CD4-positive, alpha-beta T cell treated with Interleukin-10 for 1 hour (primary cell): Measurements from ENCODE around the gene LHPP.

Experiments used
- DNase-seq: peaks from one replicate; pipeline ENCODE4 v3.0.0-alpha.2; 2020

The LHPP gene

DNA sequence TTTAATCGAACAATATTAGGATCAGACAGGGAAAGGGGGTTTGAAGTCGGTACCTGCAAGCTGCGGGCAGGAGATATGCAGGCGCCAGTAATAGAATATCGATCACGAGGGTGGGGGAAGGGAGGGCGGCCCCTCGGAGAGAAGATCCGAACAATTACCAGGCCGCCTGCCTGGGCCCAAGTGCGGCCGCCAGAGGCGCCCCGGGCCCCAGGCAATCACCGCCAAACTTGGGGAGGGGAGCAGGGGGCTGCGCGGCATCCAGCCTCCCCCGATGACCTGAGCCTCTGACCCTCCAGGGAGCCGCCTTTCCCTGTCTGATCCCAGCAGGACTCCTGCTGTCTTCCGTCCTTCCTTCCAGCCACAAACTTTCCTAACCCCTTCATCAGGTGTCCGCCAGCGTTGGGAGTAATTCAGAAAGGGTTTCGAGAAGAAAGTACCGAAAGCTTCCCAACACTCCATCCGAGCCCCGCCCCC is 12.9 kb upstream of the LHPP start:
- no peak for DNase-seq

DNA sequence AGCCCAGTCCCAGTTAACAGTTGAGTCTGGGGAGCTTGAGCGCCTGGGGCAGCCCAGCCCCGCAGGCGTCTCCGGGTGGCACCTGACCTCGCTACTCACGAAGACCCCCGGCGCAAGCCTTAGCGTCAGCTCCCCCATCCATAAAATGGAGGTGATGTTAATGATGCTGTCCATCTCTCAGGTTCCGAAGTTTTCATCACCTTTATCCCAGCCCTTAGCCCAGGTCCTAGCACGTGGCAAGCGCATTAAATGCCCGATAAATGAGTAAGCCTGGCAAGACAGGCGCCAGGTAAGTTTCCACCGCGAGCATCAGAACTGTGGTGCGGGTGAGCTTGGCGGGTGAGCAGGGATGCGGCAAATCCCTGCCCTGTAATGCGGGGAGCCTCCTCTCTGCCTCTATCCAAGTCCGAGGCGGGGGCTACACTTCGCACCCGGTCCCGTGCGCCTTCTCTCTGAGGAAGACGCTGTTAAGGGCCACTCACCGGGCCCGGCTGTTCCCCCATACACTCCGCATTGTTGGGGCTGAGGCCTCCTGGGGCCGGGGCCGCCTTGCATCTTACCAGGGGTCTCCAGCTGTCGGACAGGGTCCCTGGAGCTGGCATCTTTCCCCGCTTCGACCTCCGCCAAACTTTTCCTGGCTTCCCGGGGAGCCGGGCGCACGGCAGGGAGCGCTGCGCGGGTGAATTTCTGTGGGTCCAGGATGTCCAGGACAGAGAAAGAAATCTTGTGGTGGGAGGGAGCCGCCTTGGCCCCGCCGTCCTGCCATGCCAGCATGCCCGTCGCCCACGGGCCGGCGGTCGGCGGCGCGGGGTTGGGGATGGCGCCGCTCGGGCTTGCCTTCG is 12.2 kb upstream of the LHPP start:
- DNase-seq = no peak

DNA sequence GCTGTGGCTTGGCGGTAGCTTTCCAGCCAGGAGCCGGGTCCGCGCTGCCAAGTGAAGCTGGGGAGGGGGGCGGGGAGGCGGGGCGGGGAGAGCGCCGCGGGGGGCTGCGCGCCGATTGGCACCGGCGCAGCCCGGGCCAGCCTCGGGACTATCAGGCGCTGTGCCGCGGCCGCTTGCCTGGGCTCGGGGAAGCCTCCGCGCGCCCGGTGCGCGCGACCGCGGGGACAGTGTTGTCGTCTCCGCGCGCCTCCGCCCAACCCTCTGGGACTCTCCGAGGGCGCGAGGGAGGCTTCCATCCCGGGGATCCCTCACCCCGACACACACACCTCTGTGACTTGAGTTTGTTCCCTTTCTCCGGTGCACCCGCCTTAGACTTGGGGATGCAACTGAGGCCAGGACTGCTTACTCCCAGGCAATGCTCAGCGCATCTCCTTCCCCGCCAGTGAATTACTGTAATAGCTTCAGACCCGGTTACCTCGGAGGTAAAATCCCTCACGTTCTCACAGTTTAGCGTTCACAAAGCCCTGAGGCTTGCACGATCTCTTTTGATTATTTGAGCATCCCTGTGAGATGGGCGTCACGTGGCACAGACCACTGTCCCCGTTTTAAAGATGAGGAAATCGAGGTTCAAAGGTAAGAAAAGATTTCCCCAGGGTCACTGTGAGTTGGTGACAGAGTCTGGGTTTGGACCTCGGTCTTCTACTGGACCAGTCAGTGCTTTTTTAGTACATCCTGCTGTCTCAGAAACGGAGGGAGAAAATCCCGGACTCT is 11.4 kb upstream of the LHPP start, which contains the start of gene NKX1-2:
NKX1-2 (minus strand) TSS at position 24 of the 771 bp plus-strand sequence. CDS start 92 bp downstream, outside the sequence.
- no peak for DNase-seq

DNA sequence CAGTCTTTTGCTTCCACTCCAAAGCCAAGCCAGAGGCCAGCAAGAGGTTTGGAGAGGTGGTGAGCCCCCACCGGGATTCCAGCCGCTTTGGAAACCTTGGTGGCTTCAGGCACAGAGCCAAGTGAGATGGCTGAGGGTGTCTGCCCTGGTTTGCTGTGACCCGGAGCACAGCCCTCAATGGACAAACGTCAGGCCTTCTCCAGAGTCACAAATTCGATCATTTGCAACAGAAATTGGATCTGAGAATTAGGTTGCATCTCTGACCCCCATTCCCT is 10.9 kb upstream of the LHPP start:
- DNase-seq = no peak

DNA sequence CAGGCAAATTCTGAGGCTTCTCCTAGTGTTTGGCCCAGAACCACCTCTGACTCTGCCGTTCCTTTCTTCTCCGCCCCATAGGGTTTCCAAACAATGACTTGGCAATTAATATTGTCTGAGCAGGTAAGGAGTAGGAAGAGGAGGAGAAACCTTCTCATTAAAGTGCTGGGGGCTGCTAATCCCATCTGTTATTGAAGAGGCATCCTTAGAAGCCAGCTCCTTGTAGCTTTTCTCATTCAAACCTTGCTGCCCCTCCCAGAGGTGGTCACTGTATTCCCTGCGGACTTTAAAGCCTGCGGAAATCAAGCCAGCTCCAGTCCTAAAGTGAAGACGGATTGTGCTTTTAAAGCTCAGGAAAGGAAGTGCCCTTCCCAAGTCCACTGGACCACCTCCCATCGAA is 10.3 kb upstream of the LHPP start:
- no peak for DNase-seq

DNA sequence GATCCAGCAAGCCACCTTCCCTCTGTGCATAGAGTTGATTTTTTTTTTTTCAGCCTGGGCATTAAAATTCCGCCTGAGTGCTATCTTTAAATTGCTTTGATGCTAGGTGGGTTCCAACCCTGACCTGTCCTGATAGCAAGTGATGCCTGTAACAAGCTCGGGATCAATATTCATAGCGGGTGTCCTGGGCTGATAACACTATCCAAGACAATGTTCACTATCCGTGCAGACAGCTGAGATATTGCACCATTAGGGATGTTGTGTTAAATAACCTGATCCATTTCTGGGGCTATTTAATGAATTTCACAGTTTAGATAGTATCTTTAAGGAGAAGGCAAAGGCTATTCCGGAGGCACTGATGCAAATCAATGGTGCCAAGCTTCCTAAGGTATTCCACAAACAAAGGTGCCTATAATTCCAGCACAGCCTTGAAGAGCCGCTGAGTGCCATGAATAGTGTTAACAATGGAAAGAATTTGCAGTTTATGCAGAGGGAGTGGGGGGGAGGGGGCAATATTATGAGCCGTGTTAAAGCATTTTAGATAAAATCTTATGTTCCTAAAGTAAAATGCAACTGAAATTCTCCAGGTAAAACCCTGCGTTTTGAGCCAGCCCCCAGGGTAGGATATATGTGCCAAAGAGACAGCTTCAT is 7.5 kb upstream of the LHPP start:
- DNase-seq = no peak

DNA sequence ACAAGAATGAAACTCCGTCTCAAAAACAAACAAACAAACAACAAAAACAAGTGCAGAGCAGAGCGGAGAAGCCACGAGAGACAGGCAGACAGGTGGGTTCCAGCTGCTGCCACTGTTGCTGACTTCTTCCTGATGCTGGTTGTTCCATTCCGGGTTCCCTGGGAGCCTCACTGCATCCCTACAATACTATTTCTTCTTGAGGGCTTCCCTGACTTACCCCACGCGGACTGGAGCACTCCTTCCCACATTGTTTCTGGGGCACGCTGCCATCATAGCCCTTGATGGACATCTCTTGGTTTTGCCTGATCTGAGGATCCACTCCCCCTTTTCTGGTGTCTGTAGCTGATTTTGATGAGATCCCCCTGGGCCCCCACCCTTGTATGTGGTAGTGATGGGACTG is 6.2 kb upstream of the LHPP start:
- no peak for DNase-seq

DNA sequence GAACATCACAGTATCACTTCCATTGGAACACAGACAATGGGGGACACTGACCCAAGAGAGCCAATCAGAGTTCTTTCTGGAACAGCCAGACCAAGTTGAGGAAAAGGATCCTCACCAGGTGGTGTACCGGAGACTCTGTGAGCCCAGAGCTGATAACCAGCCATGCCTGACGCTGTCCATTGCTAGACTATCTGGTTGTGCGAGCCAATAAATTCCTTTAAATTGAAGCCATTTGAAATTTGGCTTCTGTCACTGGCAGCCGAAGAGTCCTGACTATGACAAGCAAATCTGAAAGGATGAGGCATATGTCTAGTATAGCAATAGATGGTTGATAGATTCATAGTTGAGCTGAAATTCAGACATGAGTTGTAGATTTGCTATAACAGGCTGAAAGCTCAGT is 3.1 kb upstream of the LHPP start:
- no peak for DNase-seq

DNA sequence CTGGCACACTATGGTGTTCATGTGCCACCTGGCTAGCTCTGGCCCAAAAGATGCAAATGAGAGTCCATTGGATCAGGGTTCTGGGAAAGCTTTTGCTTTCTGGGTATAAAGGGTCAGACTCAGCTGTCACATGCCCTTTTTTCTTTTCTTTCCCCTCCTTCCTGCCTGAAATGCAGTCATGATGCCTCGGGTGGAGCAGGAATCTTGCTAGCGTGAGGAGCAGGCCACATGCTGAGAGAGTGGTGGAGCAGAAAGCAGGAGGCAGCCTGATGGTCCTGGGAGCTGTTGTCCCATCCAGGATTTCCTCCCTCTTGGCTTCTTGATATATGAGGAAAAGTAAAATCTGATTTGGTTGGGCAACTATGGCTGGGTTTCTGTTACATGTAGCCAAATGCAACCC is 2.7 kb upstream of the LHPP start:
- no peak for DNase-seq

DNA sequence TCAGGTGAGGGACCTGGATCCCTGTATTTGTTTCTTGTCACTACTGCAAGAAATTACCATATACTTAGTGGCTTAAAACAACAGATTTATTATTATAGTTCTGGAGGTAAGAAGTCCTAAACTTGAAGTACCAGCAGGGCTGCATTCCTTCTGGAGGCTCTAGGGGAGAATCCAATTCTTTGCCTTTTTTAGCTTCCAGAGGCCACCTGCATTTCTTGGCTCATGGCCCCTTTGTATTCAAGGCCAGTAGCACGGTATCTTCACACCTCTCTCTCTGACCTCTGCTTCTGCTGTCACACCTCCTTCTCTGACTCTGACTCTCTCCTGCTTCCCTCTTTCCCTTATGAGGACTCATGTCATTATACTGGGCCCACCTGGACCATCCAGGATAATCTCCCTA is 2.2 kb upstream of the LHPP start:
- no peak for DNase-seq

DNA sequence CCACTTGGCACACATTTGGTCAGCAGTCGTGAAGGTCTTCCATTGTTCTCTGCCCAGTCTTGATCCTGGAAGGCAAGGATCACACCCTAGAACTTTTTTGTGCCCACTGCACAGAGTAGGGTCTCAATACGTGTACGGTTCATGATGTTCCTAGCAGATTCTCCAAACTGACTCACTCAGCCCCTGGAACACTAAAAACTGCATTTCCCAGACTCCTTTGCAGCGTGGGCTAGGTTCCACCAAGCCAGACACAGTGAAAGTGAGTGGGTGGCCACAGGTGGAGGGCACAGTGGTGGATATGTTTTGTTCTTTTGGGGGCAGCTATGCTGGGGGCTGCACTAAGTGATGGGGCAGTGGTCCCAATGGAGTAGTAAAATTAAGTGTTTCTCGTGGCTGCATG is 1.5 kb upstream of the LHPP start:
- no peak for DNase-seq

DNA sequence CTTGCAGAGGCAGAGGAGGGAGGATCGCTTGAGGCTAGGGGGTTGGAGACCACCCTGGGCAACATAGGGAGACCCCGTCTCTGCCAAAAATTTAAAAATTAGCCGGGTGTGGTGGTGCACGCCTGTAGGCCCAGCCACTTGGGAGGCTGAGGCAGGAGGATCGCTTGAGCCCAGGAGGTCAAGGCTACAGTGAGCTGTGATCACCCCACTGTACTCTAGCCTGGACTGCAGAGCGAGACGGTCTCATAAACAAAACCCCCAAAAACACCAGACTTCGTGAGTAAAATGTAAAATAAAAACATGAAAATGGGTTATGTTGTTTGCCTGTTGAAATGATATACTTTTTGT is 699 bp downstream of the LHPP start:
- DNase-seq = no peak

DNA sequence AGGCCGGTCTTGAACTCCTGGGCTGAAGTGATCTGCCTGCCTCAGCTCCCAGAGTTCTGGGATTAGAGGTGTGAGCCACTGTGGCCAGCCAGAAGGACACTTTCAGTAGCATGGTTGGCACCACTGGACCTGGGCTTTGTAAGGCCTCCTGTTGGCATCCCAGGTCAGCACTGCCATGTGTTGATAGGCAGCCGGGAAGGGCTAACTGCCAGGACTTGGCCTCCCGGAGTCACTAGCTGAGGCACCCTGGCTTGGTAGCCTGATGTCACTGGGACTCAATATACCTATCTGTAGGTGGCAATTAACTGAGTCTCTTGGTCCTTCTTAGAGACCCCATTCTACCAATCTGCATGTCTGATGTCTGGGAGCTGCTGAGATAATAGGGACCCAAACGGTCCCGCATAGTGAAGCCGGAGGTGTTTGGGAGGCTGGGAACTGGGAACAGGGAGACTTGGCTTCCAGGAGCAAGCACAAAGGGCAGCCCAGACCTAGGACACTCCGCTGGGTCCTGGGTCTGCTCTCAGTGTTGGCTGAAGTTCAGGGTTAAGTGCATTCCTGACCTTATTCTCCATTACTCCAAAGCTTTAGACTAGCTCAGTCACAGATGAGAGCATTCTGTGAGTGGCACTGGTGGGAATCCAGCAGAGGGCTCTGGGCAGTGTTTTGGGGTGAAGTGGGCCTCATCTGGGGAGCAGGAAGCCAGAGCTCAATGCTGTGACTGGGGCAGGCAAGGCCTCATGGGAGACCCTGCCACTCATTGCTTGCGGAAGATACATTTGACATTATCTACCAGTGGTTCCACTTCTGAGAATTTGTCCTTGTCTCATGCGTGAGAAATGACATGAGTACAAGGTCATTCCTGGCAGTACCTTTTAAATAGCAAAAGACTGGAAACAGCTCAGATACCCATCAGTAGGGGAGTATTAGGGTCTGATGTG is 2.7 kb downstream of the LHPP start:
- DNase-seq = no peak

DNA sequence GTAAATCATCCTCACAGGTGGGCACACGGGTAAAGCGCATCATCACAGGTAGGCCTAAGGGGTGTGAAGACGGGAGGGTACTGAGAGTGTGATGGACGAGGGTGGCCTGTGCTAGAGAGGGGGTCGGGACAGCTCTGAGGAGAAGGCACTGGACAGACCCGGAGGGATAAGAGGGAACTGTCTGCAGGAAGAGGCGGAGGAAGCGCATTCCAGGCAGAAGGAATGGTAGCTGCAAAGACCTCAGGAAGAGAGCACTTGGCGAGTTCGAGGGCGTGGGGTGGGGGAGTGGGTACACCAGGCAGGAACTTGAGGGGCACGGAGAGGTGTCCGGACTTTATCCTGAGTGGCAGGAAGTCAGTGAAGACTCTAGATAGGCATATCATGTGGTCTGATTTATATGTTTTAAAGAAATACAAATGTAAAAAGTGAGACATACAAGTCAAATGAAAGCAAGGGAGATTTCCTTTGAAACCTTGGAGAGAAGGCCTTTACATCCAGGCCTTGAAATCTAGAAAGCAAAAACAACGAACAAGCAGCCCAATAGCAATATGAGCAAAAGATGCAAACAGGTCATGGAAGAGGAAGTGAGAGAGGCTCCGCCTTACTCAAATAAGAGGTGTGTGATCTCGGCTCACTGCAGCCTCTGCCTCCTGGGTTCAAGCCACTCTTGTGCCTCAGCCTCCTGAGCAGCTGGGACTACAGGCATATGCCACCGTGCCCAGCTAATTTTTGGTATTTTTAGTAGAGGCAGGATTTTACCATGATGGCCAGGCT is 3.6 kb downstream of the LHPP start:
- DNase-seq = no peak

DNA sequence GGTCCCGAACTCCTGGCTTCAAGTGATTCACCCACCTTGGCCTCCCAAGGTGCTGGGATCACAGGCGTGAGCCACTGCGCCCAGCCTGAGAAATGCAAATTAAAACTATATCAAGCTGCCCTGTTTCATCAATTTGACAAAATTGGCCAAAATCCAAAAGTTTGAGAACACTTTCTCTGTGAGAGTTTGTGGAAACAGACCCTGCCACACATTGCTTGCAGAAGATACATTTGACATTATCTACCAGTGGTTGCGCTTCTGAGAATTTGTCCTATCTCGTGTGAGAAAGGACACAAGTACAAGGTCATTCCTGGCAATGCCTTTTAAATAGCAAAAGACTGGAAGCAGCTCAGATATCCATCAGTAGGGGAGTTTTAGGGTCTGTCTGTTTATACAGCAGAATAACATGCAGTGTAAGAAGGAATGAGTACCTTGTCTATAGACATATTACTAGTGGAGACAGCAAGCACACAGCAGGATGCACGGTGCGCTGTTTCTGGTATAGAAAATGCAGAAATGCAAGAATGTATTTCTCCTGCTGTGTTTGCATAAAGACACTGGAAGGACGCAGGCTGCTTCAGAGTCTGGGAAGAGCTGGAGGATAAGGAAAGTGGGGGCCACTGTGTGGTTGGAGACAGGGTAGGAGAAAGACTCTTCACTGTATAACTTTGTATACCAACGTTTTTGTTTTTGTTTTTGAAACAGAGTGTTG is 4.3 kb downstream of the LHPP start:
- DNase-seq = no peak

DNA sequence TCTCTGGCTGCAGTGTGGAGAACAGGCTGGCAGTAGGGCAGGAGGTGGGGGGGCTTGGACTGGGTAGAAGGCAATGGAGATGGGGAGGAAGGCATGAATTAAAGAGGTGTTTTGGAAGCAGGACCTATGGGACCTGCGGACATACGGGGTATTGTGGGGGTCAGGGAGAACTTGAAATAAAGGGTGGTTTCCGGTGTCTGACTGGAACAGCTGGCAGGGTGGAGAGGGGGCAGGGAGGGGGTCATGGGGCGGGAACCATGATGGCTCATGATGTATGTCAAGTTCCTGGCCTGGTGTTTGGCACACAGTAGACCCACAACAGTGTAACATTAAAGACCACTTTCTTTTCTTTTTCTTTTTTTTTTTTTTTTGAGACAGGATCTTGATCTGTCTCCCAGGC is 5.5 kb downstream of the LHPP start:
- no peak for DNase-seq

DNA sequence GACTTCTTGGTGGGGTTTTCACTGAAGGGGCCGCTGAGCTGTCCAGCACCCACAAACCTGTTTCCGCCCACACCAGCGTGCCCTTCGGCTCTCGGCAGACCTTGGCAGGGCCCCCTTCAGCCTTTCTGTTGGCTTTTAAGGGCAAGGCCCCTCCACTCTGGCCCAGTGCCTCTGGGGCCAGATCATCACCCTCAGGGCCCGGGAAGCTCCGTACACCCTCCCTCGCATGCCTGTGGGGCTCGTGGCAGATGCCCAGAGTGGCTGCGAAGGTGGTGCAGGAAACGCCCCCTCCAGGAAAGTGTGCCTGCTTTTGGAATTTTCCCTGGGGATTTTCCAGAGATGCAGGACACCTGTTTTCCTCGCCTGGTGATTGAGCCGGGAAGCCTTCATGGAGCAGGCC is 7.0 kb downstream of the LHPP start:
- no peak for DNase-seq

DNA sequence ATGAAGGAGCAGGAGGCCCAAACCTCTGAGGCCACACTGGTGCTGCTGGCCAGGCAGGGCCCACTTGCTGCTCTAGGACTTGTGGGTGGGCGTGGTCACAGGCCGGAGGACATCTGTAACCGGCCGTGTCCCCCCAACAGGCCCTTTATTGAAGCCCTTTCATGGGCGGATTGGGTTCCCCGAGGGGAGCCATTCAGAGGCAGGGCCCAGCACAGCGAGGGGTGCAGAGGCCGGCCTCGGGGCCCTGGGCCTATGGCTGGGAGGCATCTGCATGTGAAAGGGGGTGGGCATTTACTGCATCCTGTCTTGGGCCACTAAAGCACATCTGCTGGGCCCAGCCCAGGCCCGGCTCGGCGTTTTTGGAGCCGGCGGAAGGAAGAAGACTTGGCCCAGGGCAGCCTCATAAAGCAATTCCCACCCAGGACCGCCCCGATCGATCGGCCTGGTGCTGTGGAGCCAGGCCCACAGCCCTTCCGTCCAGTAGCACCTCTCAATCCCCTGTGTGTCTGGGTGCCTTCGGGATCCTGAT is 8.4 kb downstream of the LHPP start:
- no peak for DNase-seq

DNA sequence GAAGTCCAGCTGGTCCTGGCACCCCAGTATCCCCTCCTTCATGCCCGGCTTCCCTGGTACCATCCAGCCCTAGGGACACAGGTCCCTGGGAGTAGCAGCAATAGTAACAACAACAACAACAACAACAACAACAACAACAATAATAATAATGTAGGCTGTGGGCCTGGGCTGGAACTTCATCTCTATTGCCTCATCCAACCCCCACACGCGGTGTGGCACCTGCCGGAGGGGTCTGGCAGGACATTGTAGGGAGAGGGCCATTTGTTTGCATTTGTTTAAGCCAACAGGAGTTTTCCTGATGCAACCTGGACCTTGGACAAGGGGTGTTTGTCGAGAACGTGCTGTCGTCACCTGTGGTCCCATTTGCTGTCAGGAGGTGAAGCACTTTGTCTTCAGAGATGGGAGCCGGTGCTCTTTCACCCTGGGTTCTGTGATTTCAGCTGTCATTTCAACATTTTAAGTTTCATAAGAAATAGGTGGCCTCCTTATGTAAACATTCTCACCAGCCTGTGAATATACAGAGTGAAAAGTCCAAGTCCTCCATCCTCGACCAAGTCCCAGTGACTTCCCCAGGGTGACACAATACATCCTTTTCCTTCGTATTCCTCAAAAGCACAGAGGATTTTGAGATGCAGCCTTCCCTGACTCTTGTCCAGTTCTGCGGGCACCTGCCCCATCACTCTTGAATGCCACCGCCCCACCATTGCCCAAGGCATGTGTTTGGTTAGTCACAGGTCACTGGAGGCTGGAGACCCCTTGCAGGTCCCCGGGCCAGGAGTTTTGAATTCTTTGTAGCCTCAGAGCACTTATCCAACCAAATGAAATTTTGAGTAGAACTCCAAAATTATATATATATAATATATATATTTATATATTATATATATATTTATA is 9.2 kb downstream of the LHPP start:
- DNase-seq = no peak

DNA sequence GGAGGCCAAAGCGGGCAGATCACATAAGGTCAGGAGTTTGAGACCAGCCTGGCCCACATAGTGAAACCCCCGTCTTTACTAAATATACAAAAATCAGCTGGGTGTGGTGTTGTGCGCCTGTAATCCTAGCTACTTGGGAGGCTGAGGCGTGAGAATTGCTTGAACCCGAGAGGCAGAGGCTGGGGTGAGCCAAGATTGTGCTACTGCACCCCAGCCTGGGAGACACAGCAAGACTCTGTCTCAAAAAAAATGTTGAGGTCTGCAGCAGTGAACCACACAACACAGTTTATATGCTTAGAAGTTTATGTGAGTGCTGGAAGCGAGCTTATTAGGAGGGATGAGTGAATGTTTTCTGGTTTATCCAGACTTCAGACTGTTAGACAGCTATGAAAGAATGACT is 10.4 kb downstream of the LHPP start:
- DNase-seq = no peak
